H1 (cell line): ENCODE data around the gene SNTN. TPM values are rescaled to one million over a fixed set of nuclear protein-coding genes. Genes with fewer than 3 reads are reported as not detected.

ENCODE experiments used
- CTCF ChIA-PET: fragments of 300-600 bp; sonication (Branson Sonifier 250); formaldehyde crosslinking; loops from one replicate; lab custom pipeline; 2021; ENCODE audit not compliant: partially characterized antibody; lab: Charles Lee
- POLR2A ChIA-PET: fragments of 300-600 bp; sonication (Branson Sonifier 250); formaldehyde crosslinking; loops from one replicate; lab custom pipeline; 2021; ENCODE audit warnings: inconsistent platforms; ENCODE audit not compliant: partially characterized antibody; lab: Charles Lee
- DNase-seq, 2 experiments: peaks; one replicate each; pipeline versions ENCODE4 v3.0.0 to v3.0.0-alpha.2; 2010 to 2022; ENCODE audit warnings: low spot score in 2 of 2, low read depth in 1 of 2, mixed read lengths in 1 of 2
- FAIRE-seq: peaks from 2 replicates; lab custom pipeline; 2011; peaks lifted over from hg19 to GRCh38; lab: Jason Lieb, UNC
- H2AFZ ChIP-seq: 2 replicates; pipeline ENCODE4 v1.8.1; 2012; ENCODE audit warnings: low read length, inconsistent platforms
- H2AK5ac ChIP-seq: 2 replicates; pipeline ENCODE4 v1.6.1; 2013; ENCODE audit warnings: low read depth, low read length
- H2BK120ac ChIP-seq: replicated peaks from 2 replicates; pipeline ENCODE3; 2013; ENCODE audit warnings: low read depth, low read length, inconsistent platforms
- H2BK12ac ChIP-seq: 2 replicates; pipeline ENCODE4 v1.6.1; 2013; ENCODE audit warnings: low read depth, low read length
- H2BK15ac ChIP-seq: 2 replicates; pipeline ENCODE4 v1.6.1; 2013; ENCODE audit warnings: low read length
- H2BK20ac ChIP-seq: 2 replicates; pipeline ENCODE4 v1.6.1; 2013; ENCODE audit warnings: low read length
- H2BK5ac ChIP-seq: 2 replicates; pipeline ENCODE4 v1.6.1; 2013; ENCODE audit warnings: low read depth, low read length
- H3K14ac ChIP-seq: 2 replicates; pipeline ENCODE4 v1.6.1; 2013; ENCODE audit warnings: inconsistent platforms; ENCODE audit not compliant: insufficient read length
- H3K18ac ChIP-seq: 2 replicates; pipeline ENCODE4 v1.6.1; 2013; ENCODE audit warnings: low read length; ENCODE audit errors: extremely low read depth
- H3K23ac ChIP-seq: 2 replicates; pipeline ENCODE4 v1.6.1; 2013; ENCODE audit warnings: inconsistent platforms; ENCODE audit not compliant: insufficient read length
- H3K23me2 ChIP-seq: 2 replicates; pipeline ENCODE4 v1.6.1; 2013; ENCODE audit warnings: low read depth, low read length
- H3K27ac ChIP-seq: 2 replicates; pipeline ENCODE4 v1.6.1; 2011; ENCODE audit warnings: low read depth, low read length, inconsistent platforms
- H3K27me3 ChIP-seq, 4 experiments: replicated peaks in 1 of 4; 1 replicate in 1 of 4; 2 replicates in 3 of 4; pipeline versions ENCODE4 v1.6.1 to v1.8.1; 2011 to 2013; ENCODE audit warnings: low read length in 3 of 4, mild to moderate bottlenecking in 3 of 4, inconsistent platforms in 2 of 4, mixed read lengths in 2 of 4, moderate library complexity in 1 of 4; ENCODE audit not compliant: control insufficient read depth in 3 of 4, insufficient read depth in 3 of 4; ENCODE audit errors: extremely low read depth in 1 of 4
- H3K36me3 ChIP-seq, 4 experiments: 2 replicates each; pipeline versions ENCODE4 v1.6.1 to v1.8.1; 2011 to 2013; ENCODE audit warnings: mild to moderate bottlenecking in 4 of 4, low read length in 3 of 4, moderate library complexity in 2 of 4, control low read depth in 1 of 4, inconsistent platforms in 1 of 4; ENCODE audit not compliant: insufficient read depth in 4 of 4, control insufficient read depth in 2 of 4
- H3K4ac ChIP-seq: replicated peaks from 2 replicates; pipeline ENCODE3; 2013; ENCODE audit warnings: low read length, low read depth, mixed read lengths, inconsistent platforms; ENCODE audit not compliant: insufficient read length
- H3K4me1 ChIP-seq, 4 experiments: replicated peaks in 1 of 4; 1 replicate in 1 of 4; 2 replicates in 3 of 4; pipeline versions ENCODE4 v1.6.1 to v1.8.1; 2011 to 2013; ENCODE audit warnings: low read length in 3 of 4, inconsistent platforms in 2 of 4, mixed read lengths in 1 of 4; ENCODE audit not compliant: insufficient read depth in 4 of 4, control insufficient read depth in 3 of 4
- H3K4me2 ChIP-seq, 2 experiments: 2 replicates each; pipeline versions ENCODE4 v1.6.1 to v1.8.1; 2011 to 2013; ENCODE audit warnings: low read depth in 2 of 2, low read length in 2 of 2, control low read depth in 1 of 2, inconsistent platforms in 1 of 2, mild to moderate bottlenecking in 1 of 2; ENCODE audit not compliant: insufficient read depth in 1 of 2
- H3K4me3 ChIP-seq, 4 experiments: fragments of 200-600, 300-600 bp in 1 of 4; sonication (generic), shearing (Covaris generic), sonication (Bioruptor Twin) in 1 of 4; 2 replicates each; pipeline versions ENCODE4 v1.5.1 to v1.8.1; 2011 to 2016; ENCODE audit warnings: low read length in 4 of 4, low read depth in 3 of 4, control low read depth in 2 of 4, inconsistent platforms in 2 of 4, mild to moderate bottlenecking in 2 of 4, mixed read lengths in 1 of 4, moderate library complexity in 1 of 4; ENCODE audit not compliant: insufficient read depth in 2 of 4; ENCODE audit errors: extremely low read depth in 1 of 4
- H3K56ac ChIP-seq: replicated peaks from 2 replicates; pipeline ENCODE3; 2013; ENCODE audit warnings: low read depth, mild to moderate bottlenecking, mixed read lengths, low read length, inconsistent platforms; ENCODE audit not compliant: insufficient read length
- H3K79me1 ChIP-seq: 2 replicates; pipeline ENCODE4 v1.6.1; 2013; ENCODE audit warnings: low read depth, low read length, control low read depth
- H3K79me2 ChIP-seq, 2 experiments: 2 replicates each; pipeline versions ENCODE4 v1.6.1 to v1.8.1; 2012 to 2013; ENCODE audit warnings: low read length in 2 of 2, mild to moderate bottlenecking in 2 of 2, inconsistent platforms in 1 of 2; ENCODE audit not compliant: insufficient read depth in 2 of 2, control insufficient read depth in 1 of 2
- H3K9ac ChIP-seq, 4 experiments: replicated peaks in 1 of 4; 1 replicate in 1 of 4; 2 replicates in 3 of 4; pipeline versions ENCODE4 v1.6.1 to v1.8.1; 2011 to 2013; ENCODE audit warnings: low read depth in 3 of 4, low read length in 3 of 4, control low read depth in 2 of 4, mild to moderate bottlenecking in 2 of 4, moderate library complexity in 2 of 4, inconsistent platforms in 1 of 4; ENCODE audit errors: extremely low read depth in 1 of 4
- H3K9me3 ChIP-seq, 2 experiments: 2 replicates each; pipeline versions ENCODE4 v1.6.1 to v1.8.1; 2012 to 2013; ENCODE audit warnings: mild to moderate bottlenecking in 2 of 2, moderate library complexity in 2 of 2, control low read depth in 1 of 2, inconsistent platforms in 1 of 2, low read depth in 1 of 2, low read length in 1 of 2, mixed read lengths in 1 of 2; ENCODE audit not compliant: insufficient read depth in 2 of 2
- H4K20me1 ChIP-seq, 2 experiments: replicated peaks in 1 of 2; 2 replicates each; pipeline versions ENCODE3 to v1.8.1; 2011 to 2013; ENCODE audit warnings: inconsistent platforms in 2 of 2, low read length in 2 of 2, mild to moderate bottlenecking in 1 of 2; ENCODE audit not compliant: insufficient read depth in 2 of 2, control insufficient read depth in 1 of 2
- H4K5ac ChIP-seq: 2 replicates; pipeline ENCODE4 v1.6.1; 2013; ENCODE audit warnings: low read length, low read depth, mixed read lengths, inconsistent platforms; ENCODE audit not compliant: insufficient read length
- H4K8ac ChIP-seq: 2 replicates; pipeline ENCODE4 v1.8.0; 2013; ENCODE audit warnings: mild to moderate bottlenecking, moderate library complexity, low read length, inconsistent platforms; ENCODE audit not compliant: insufficient read depth; ENCODE audit errors: extremely low read depth
- H4K91ac ChIP-seq: replicated peaks from 2 replicates; pipeline ENCODE3; 2013; ENCODE audit warnings: low read length, mixed read lengths, inconsistent platforms; ENCODE audit not compliant: insufficient read length
- CTBP2 ChIP-seq: IDR thresholded peaks from 2 replicates; pipeline ENCODE4 v1.7.0; 2011; ENCODE audit warnings: borderline replicate concordance, mild to moderate bottlenecking, moderate library complexity, mixed read lengths, low read length; ENCODE audit not compliant: insufficient read depth, insufficient read length
- HDAC6 ChIP-seq: IDR thresholded peaks from one replicate; pipeline ENCODE4 v1.7.1; 2012; ENCODE audit warnings: low read depth, mild to moderate bottlenecking, inconsistent platforms, low read length, moderate library complexity
- POU5F1 ChIP-seq: IDR thresholded peaks from 2 replicates; pipeline ENCODE4 v1.6.1; 2011; ENCODE audit warnings: low read depth, mild to moderate bottlenecking, low read length, moderate library complexity
- RBBP5 ChIP-seq: IDR thresholded peaks from 2 replicates; pipeline ENCODE4 v1.7.1; 2012; ENCODE audit warnings: low read depth, mild to moderate bottlenecking, inconsistent platforms, low read length, moderate library complexity, borderline replicate concordance
- RXRA ChIP-seq: IDR thresholded peaks from 2 replicates; pipeline ENCODE4 v1.6.1; 2011; ENCODE audit warnings: low read depth, mild to moderate bottlenecking, low read length, moderate library complexity; ENCODE audit not compliant: insufficient read depth
- SAP30 ChIP-seq: fragments of 300-600 bp; sonication (generic); IDR thresholded peaks from 2 replicates; pipeline ENCODE4 v1.7.1; 2012; ENCODE audit warnings: low read length, moderate library complexity, mild to moderate bottlenecking, inconsistent platforms; ENCODE audit not compliant: insufficient read depth, insufficient replicate concordance
- SIRT6 ChIP-seq: IDR thresholded peaks from one replicate; pipeline ENCODE4 v1.7.1; 2012; ENCODE audit warnings: low read length, inconsistent platforms
- SIX5 ChIP-seq: IDR thresholded peaks from 2 replicates; pipeline ENCODE4 v1.6.1; 2011; ENCODE audit warnings: mild to moderate bottlenecking, low read depth, low read length
- WGBS, 2 experiments: shearing (Covaris generic) in 1 of 2; methylation state at CpG; one replicate each; pipeline versions ENCODE4 v1.1.6 to v1.1.7; 2013 to 2015; ENCODE audit warnings: low lambda C conversion rate in 2 of 2, mixed read lengths in 2 of 2, inconsistent platforms in 1 of 2, low coverage in 1 of 2, missing lambda C conversion rate in 1 of 2; ENCODE audit not compliant: insufficient replicate concordance in 2 of 2, insufficient coverage in 1 of 2, insufficient read length in 1 of 2; ENCODE audit errors: extremely low coverage in 1 of 2, missing lambda C conversion rate in 1 of 2; 5-methylcytosine and 5-hydroxymethylcytosine counted together
- polyA plus RNA-seq, 7 experiments: library from polyadenylated mRNA; depleted of rRNA in 3 of 7; stranded (reverse) in 5 of 7; unstranded in 2 of 7; fragments of >200 nt in 5 of 7; fragments of 200-250 nt in 2 of 7; gene quantifications; 1 replicate in 5 of 7; 2 replicates in 1 of 7; 4 replicates in 1 of 7; pipeline versions ENCODE4 v1.2.1 to v1.2.3, GENCODE V29; 2011 to 2013; ENCODE audit warnings: missing spikeins in 2 of 7, mixed read lengths in 2 of 7
- total RNA-seq: library from RNA; stranded (reverse); fragmentation: NEBNext Ultra II Directional; extraction: Animal tissue kit (Norgen Biotek cat#: 25700); gene quantifications from 2 replicates; pipeline ENCODE4 v1.2.1, GENCODE V29; 2021

The SNTN gene
- total and polyA plus RNA-seq, 2 of the 8 experiments (the other 6 are each of a cell fraction or from before 2014, with no cell fraction given) = not detected

- H3K9ac ChIP-seq = no peak overlapping the region
- no peak overlapping the region for H3K18ac ChIP-seq
- H3K79me1 ChIP-seq = no peaks in the 10 kb centered on the region
- no peaks in the 10 kb centered on the region for H3K9me3 ChIP-seq
- no peak overlapping the region for H2AK5ac ChIP-seq
- H2BK20ac ChIP-seq = no peak overlapping the region
- H3K4ac ChIP-seq = no peak overlapping the region
- no peak overlapping the region for H4K5ac ChIP-seq
- H4K20me1 ChIP-seq = no peaks in the 10 kb centered on the region
- POLR2A ChIA-PET = no interaction called here
- no peaks in the 10 kb centered on the region for H3K4me1 ChIP-seq
- H4K8ac ChIP-seq = no peak overlapping the region
- no peaks in the 10 kb centered on the region for H3K79me2 ChIP-seq
- no peaks in the 10 kb centered on the region for H3K23me2 ChIP-seq
- H3K23ac ChIP-seq = no peak overlapping the region
- no peaks in the 10 kb centered on the region for H3K27me3 ChIP-seq
- no peak for FAIRE-seq
- no peak overlapping the region for H4K91ac ChIP-seq
- H3K4me2 ChIP-seq = no peak overlapping the region
- no peak overlapping the region for H2BK120ac ChIP-seq
- H2BK5ac ChIP-seq = no peak overlapping the region
- H2BK12ac ChIP-seq = no peak overlapping the region
- no peak overlapping the region for H3K14ac ChIP-seq
- CTCF ChIA-PET = interaction anchor here (0.8 to 1.9 kb wide), 2 partner anchors 46 to 357 kb away, joined by 3 to 13 read pairs; no protein-coding TSS in a partner anchor
- DNase-seq = no peak
- H3K4me3 ChIP-seq = no peak overlapping the region
- 88% methylated on average over 1 of the region's 1 CpG; no CpG with 5 or more reads in 1 of the 2 experiments for WGBS, 2 experiments
- no peak overlapping the region for H3K27ac ChIP-seq
- H3K36me3 ChIP-seq = no peaks in the 10 kb centered on the region
- H2AFZ ChIP-seq = no peak overlapping the region
- no peak overlapping the region for H3K56ac ChIP-seq
- no peak overlapping the region for H2BK15ac ChIP-seq
- TF ChIP-seq POU5F1 = no peak
- TF ChIP-seq SIRT6 = no peak
- no peak for TF ChIP-seq SIX5
- TF ChIP-seq CTBP2 = no peak
- no peak for TF ChIP-seq SAP30
- no peak for TF ChIP-seq RXRA
- TF ChIP-seq HDAC6 = no peak
- no peak for TF ChIP-seq RBBP5
Observed at GRCh38 chr3:63707731-63708130, 55.3 kb downstream of the SNTN start.
